GM23248 (cell line): ENCODE results near the gene PIN4.

Source experiments
- EZH2 ChIP-seq: fragments of 200-600 bp; sonication (generic); IDR thresholded peaks from 2 replicates; pipeline ENCODE4 v1.6.1; 2018; ENCODE audit warnings: antibody characterized with exemption, mild to moderate bottlenecking; ENCODE audit not compliant: insufficient read depth, poor library complexity, severe bottlenecking
- EZH2phosphoT487 ChIP-seq: fragments of 200-600 bp; sonication (generic); IDR thresholded peaks from 2 replicates; pipeline ENCODE4 v1.6.1; 2018; ENCODE audit warnings: antibody characterized with exemption, moderate library complexity, mild to moderate bottlenecking, low read depth; ENCODE audit not compliant: insufficient read depth

DNA sequence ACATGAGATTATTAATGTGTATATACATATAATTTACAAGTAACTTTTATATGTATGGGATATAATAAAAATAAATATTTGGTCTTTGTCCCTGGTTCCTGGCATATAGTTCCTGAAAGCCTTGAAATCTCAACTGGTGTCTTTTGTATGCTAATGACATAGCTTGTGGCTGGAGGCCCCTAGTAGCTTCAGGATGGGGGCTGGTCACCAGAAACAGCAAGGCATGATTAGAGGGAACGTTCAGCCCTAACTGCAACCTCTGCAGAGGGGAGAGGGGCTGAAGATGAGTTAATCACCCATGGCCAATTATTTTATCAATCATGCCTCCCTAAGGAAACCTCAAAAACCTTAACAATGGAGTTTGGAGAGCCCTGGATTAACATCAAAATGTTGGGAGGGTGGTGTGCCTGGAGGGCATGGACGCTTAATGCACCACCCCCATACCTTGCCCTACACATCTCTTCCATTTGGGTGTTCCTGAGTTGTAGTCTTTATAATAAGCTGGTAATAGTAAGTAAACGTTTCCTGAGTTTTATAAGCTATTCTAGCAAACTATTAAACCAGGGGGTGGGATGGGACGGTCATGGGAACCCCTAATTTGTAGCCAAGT lies 21.3 kb downstream of the PIN4 start:
- TF ChIP-seq EZH2: no peak
- no peak for TF ChIP-seq EZH2phosphoT487
